Bronchial epithelial cell (primary cell): ENCODE measurements around the gene PLCG2. TPM values are rescaled to one million over a fixed set of nuclear protein-coding genes. Genes with fewer than 3 reads are reported as not detected.
A peak's percentile ranks its signal among the peaks of the same experiment; 100 is the strongest.

Experiments
- DNase-seq: peaks from one replicate; pipeline ENCODE4 v3.0.0-alpha.2; 2010; ENCODE audit warnings: low read depth
- FAIRE-seq: peaks from 2 replicates; lab custom pipeline; 2011; peaks lifted over from hg19 to GRCh38; lab: Jason Lieb, UNC
- H3K27me3 ChIP-seq: 2 replicates; pipeline ENCODE4 v1.5.1; 2011; ENCODE audit warnings: low read length; ENCODE audit not compliant: control insufficient read depth, insufficient read depth
- H3K36me3 ChIP-seq: 2 replicates; pipeline ENCODE4 v1.5.1; 2011; ENCODE audit warnings: low read length; ENCODE audit not compliant: control insufficient read depth, insufficient read depth
- H3K4me3 ChIP-seq: 2 replicates; pipeline ENCODE4 v1.5.1; 2011; ENCODE audit warnings: mild to moderate bottlenecking, low read depth, low read length, control low read depth
- total RNA-seq: library from RNA; depleted of rRNA; stranded (reverse); fragments of >200 nt; gene quantifications from 2 replicates; pipeline ENCODE4 v1.2.1, GENCODE V29; 2014
- TF ChIP-seq, protein P1 (sequence below): IDR thresholded peaks from 2 replicates; pipeline ENCODE4 v1.5.1; 2011; ENCODE audit warnings: mild to moderate bottlenecking, moderate library complexity, low read length, control low read depth, inconsistent platforms; ENCODE audit not compliant: insufficient read depth, severe bottlenecking

The PLCG2 gene
- total RNA-seq, 1 donor from 2014 or later, result 1.8 TPM

DNA sequence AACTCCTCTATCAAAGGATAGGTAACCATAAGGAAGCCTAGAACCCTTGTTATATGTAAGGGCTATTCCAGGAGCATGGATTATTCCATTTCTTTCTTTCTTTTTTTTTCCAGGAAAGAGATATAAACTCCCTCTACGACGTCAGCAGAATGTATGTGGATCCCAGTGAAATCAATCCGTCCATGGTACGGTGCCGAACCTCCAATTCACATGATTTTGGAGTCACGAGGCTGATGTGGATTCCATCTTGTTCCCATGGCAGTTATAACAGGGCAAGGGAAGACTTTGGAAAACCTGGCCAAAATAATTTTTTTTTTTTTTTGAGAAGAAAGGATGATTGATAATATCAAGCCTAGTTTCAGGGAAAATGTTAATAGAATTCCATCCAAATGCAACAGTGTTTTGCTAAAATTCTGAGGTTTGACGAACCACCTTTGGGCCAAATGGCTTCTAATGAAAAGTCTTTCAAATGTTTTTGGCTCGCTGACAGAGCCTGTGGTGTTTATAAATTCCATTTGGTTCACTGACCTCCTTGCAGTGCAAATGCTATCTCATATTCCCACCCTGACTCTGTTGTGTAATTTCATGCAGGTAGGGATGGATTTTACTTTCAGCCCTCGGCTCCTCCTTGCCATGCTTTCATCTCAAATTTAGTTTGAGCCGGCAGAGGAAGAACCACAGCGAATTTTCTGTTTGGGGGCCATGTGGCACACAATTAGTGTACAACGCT is 142.2 kb downstream of the PLCG2 start:
- TF ChIP-seq, protein P1, sequence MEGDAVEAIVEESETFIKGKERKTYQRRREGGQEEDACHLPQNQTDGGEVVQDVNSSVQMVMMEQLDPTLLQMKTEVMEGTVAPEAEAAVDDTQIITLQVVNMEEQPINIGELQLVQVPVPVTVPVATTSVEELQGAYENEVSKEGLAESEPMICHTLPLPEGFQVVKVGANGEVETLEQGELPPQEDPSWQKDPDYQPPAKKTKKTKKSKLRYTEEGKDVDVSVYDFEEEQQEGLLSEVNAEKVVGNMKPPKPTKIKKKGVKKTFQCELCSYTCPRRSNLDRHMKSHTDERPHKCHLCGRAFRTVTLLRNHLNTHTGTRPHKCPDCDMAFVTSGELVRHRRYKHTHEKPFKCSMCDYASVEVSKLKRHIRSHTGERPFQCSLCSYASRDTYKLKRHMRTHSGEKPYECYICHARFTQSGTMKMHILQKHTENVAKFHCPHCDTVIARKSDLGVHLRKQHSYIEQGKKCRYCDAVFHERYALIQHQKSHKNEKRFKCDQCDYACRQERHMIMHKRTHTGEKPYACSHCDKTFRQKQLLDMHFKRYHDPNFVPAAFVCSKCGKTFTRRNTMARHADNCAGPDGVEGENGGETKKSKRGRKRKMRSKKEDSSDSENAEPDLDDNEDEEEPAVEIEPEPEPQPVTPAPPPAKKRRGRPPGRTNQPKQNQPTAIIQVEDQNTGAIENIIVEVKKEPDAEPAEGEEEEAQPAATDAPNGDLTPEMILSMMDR, result no peak
- DNase-seq (peak; percentile 88), FAIRE-seq (no peak)
- Histone ChIP-seq H3K27me3 (no peaks in the 10 kb centered on the region), H3K4me3 (no peak overlapping the region), H3K36me3 (no peaks in the 10 kb centered on the region)

DNA sequence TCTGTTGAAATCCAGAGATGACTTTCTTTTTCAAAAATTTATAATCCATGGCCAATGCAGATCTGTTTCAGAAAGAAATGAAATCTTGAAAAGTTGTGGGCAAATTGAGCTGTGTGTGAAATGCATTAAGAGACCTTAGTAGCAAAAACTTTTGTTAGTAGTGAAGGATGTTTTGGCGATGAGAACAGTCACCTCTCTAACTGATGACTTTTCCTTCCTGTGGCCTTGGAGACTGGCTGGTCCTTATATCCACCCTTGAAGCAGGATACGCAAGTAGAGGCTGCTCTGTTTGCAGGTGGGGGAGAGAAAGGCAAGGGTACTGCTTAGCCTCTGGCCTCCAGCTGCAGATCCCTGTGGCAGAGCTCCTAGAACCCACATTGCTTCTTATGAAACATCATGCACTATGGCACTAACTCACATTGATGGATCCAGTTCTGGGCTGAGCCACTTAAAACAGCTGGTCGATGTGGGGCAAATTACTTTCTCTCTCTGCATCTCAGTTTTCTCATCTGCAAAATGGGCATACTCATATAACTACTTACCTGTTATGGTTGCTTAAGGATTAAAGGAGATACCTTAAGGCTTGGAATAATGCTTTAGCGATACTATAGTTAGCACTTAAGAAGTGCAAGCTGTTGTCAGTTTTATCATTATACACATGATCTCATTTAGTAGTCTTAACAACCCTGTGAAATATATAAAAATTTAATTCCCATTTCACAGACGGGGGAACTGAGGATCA is 142.9 kb downstream of the PLCG2 start:
- no peaks in the 10 kb centered on the region for H3K27me3 ChIP-seq
- DNase-seq (no peak), FAIRE-seq (no peak)
- TF ChIP-seq, protein P1, result no peak
- no peaks in the 10 kb centered on the region for H3K36me3 ChIP-seq
- no peak overlapping the region for H3K4me3 ChIP-seq

DNA sequence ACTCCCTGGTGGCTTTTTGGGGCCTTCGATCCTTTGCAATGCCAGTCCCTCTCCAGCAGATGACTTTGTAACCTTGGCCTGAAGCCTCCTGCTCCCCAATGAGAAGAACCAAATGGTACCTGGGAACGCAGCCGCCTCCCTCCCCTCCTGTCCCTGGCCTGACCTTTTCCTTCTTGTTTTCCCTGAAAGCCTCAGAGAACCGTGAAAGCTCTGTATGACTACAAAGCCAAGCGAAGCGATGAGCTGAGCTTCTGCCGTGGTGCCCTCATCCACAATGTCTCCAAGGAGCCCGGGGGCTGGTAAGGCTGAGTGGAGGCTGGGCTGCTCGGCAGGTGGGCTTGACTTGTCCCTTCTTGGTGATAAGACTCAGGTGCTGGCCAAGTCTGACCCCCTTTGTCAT is 144.2 kb downstream of the PLCG2 start:
- no peaks in the 10 kb centered on the region for H3K36me3 ChIP-seq
- TF ChIP-seq, protein P1, result no peak
- no peaks in the 10 kb centered on the region for H3K27me3 ChIP-seq
- FAIRE-seq, result no peak
- no peak for DNase-seq
- H3K4me3 ChIP-seq, result no peak overlapping the region

DNA sequence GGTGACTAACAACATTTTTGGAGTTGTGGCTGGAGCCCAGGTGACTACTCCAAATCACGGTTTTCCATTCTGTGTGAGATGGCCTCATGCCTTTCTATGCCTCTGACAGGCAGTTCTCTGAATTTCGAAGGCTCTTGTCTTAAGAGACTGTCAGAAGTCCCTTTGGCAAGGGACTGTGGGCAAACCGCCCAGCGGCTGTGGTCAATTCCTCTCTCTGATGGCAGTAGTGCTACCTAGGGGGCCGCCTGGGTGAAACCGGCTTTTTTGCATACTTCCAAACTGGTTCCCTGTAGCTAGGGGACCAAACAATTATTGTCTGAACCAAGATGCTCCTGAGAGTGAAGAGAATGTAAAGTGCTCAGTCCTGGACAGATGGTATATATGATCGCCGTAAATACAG is 145.9 kb downstream of the PLCG2 start:
- FAIRE-seq, result no peak

DNA sequence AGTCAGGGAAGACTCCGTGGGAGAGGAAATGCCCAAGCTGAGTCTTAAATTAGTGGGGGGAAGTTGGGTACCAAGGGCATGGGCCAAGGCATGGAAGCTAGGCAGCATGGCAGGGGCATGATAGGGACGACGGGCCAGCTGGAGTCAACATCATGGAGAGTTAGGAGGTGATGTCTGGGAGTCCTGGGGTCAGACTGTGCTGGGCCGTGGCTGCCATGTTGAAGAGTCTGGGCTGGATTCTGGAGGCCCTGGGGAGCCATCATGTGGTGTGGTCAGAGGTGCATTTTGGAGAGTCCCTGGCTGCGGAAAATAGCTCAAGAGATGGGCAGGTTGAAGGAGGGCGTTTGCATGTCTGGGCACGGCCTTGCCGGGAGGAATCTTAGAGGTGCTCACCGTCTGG is 146.9 kb downstream of the PLCG2 start:
- H3K27me3 ChIP-seq, result no peaks in the 10 kb centered on the region
- peak; percentile 30 for DNase-seq
- no peaks in the 10 kb centered on the region for H3K36me3 ChIP-seq

More for the DNA sequence above, 145.9 kb downstream of the PLCG2 start:
- H3K4me3 ChIP-seq, result no peak overlapping the region
- no peaks in the 10 kb centered on the region for H3K36me3 ChIP-seq
- TF ChIP-seq, protein P1, result no peak
- no peak for DNase-seq
- no peaks in the 10 kb centered on the region for H3K27me3 ChIP-seq

More for the DNA sequence above, 146.9 kb downstream of the PLCG2 start:
- no peak overlapping the region for H3K4me3 ChIP-seq
- TF ChIP-seq, protein P1, result no peak
- FAIRE-seq, result no peak
